HG03342 (cell line): ENCODE data around the gene RAB9B.

Experiments
- ATAC-seq: cut with Tn5 transposase; IDR thresholded peaks from one replicate; pipeline ENCODE4 v1.9.1; 2021; ENCODE audit warnings: mild to moderate bottlenecking, moderate library complexity; ENCODE audit not compliant: unreplicated experiment

Gene RAB9B

DNA sequence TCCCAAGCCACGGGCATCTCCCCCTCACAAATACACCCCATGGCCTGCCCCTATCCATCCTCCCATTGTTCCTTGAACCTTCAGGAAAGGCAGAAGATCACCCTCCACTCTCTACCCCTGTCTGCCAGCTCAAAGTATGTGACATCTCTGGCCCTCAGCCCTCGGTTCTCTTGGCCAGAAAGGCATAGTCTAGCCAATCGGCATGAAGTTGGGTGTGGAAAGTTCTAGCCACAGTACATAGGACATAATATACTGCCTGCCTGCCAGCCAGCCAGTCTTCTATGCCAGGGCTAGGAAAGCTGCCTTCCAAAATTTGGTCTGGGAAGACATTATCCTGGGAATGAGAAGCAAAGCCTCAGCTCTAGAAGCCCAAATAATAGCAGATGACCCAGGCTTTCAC is 58.6 kb downstream of the RAB9B start:
- no peak for ATAC-seq
